DOHH2 (cell line): ENCODE measurements around the gene FOXO4.

Experiments
- EZH2phosphoT487 ChIP-seq: fragments of 200-600 bp; sonication (generic); IDR thresholded peaks from 2 replicates; pipeline ENCODE4 v1.6.1; 2017; ENCODE audit warnings: borderline replicate concordance, mild to moderate bottlenecking, antibody characterized with exemption, low read length, moderate library complexity, mixed read lengths
- TF ChIP-seq, protein P1 (sequence below): fragments of 200-600 bp; sonication (generic); IDR thresholded peaks from one replicate; pipeline ENCODE4 v1.5.1; 2014; ENCODE audit warnings: antibody characterized with exemption, mild to moderate bottlenecking, low read depth, low read length; ENCODE audit not compliant: poor library complexity, severe bottlenecking

DNA sequence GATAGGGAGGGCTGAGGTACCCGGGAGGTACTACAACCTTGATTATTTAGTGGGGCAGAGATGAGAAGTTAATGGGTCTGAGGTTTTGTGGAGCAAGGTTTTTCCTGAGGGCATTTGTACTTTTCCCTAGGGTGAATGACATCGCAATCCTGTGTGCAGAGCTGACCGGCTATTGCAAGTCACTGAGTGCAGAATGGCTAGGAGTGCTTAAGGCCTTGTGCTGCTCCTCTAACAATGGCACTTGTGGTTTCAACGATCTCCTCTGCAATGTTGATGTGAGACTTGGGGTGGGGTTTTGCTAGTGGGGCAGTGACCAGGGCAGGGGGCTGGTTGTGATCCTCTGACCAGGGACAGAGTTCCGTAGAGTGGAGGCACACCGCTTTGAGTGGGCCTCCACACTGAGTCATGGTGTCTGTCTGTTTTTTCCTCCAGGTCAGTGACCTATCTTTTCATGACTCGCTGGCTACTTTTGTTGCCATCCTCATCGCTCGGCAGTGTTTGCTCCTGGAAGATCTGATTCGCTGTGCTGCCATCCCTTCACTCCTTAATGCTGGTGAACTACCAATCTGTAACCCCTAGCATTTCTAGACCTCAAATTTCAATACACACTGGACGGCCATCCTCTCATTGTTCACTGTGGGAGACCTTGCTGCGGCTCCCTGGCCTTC lies 32.6 kb downstream of the FOXO4 start:
- TF ChIP-seq, protein P1, sequence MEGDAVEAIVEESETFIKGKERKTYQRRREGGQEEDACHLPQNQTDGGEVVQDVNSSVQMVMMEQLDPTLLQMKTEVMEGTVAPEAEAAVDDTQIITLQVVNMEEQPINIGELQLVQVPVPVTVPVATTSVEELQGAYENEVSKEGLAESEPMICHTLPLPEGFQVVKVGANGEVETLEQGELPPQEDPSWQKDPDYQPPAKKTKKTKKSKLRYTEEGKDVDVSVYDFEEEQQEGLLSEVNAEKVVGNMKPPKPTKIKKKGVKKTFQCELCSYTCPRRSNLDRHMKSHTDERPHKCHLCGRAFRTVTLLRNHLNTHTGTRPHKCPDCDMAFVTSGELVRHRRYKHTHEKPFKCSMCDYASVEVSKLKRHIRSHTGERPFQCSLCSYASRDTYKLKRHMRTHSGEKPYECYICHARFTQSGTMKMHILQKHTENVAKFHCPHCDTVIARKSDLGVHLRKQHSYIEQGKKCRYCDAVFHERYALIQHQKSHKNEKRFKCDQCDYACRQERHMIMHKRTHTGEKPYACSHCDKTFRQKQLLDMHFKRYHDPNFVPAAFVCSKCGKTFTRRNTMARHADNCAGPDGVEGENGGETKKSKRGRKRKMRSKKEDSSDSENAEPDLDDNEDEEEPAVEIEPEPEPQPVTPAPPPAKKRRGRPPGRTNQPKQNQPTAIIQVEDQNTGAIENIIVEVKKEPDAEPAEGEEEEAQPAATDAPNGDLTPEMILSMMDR, result no peak
- no peak for TF ChIP-seq EZH2phosphoT487
